Loucy (cell line): ENCODE data around the gene TUBGCP3.

Experiments
- H2AFZ ChIP-seq: fragments of 200-600 bp; sonication (generic); 2 replicates; pipeline ENCODE4 v1.6.0; 2016; ENCODE audit warnings: antibody characterized with exemption, mild to moderate bottlenecking, low read length, moderate library complexity
- H3F3A ChIP-seq: fragments of 200-600 bp; 2 replicates; pipeline ENCODE4 v1.6.0; 2016; ENCODE audit warnings: antibody characterized with exemption, low read depth, mild to moderate bottlenecking
- H3K27me3 ChIP-seq: fragments of 200-600 bp; sonication (generic); 2 replicates; pipeline ENCODE4 v1.6.1; 2014; ENCODE audit warnings: low read length, mild to moderate bottlenecking; ENCODE audit not compliant: insufficient read depth, poor library complexity, severe bottlenecking
- H3K36me3 ChIP-seq: fragments of 200-600 bp; sonication (generic); 2 replicates; pipeline ENCODE4 v1.6.1; 2016; ENCODE audit warnings: low read length; ENCODE audit not compliant: insufficient read depth
- H3K4me1 ChIP-seq: fragments of 200-600 bp; sonication (generic); 2 replicates; pipeline ENCODE4 v1.5.1; 2014; ENCODE audit warnings: low read length, mild to moderate bottlenecking; ENCODE audit not compliant: insufficient read depth, poor library complexity, severe bottlenecking
- H3K4me2 ChIP-seq: fragments of 200-600 bp; sonication (generic); 2 replicates; pipeline ENCODE4 v1.6.0; 2014; ENCODE audit warnings: antibody characterized with exemption, low read length, low read depth, mild to moderate bottlenecking; ENCODE audit not compliant: poor library complexity, severe bottlenecking
- H3K4me3 ChIP-seq: fragments of 200-600 bp; sonication (generic); 2 replicates; pipeline ENCODE4 v1.5.1; 2014; ENCODE audit warnings: low read length, mild to moderate bottlenecking, mixed read lengths; ENCODE audit not compliant: poor library complexity, severe bottlenecking
- H3K79me2 ChIP-seq: fragments of 200-600 bp; sonication (generic); 2 replicates; pipeline ENCODE4 v1.6.1; 2014; ENCODE audit warnings: low read length; ENCODE audit not compliant: insufficient read depth
- H3K9ac ChIP-seq: fragments of 200-600 bp; sonication (generic); 2 replicates; pipeline ENCODE4 v1.6.0; 2014; ENCODE audit warnings: mild to moderate bottlenecking, low read depth, low read length, moderate library complexity; ENCODE audit not compliant: poor library complexity, severe bottlenecking
- H3K9me2 ChIP-seq: fragments of 200-600 bp; sonication (generic); replicated peaks from 2 replicates; pipeline ENCODE4 v1.6.1; 2016; ENCODE audit warnings: low read depth, low read length, mixed read lengths
- H3K9me3 ChIP-seq: fragments of 200-600 bp; sonication (generic); 2 replicates; pipeline ENCODE4 v1.6.1; 2014; ENCODE audit warnings: mild to moderate bottlenecking, antibody characterized with exemption, low read length, low read depth; ENCODE audit not compliant: insufficient read depth
- H4K20me1 ChIP-seq: fragments of 200-600 bp; sonication (generic); 2 replicates; pipeline ENCODE4 v1.6.0; 2014; ENCODE audit warnings: antibody characterized with exemption, low read length, mild to moderate bottlenecking; ENCODE audit not compliant: insufficient read depth, poor library complexity, severe bottlenecking
- EZH2phosphoT487 ChIP-seq: fragments of 200-600 bp; IDR thresholded peaks from 2 replicates; pipeline ENCODE4 v1.6.1; 2018; ENCODE audit warnings: antibody characterized with exemption, mild to moderate bottlenecking, moderate library complexity, borderline replicate concordance
- TF ChIP-seq, protein P1 (sequence below): fragments of 200-600 bp; sonication (generic); conservative IDR thresholded peaks from 2 replicates; pipeline ENCODE4 v1.5.1; 2014; ENCODE audit warnings: mild to moderate bottlenecking, antibody characterized with exemption, low read length

TUBGCP3 gene

DNA sequence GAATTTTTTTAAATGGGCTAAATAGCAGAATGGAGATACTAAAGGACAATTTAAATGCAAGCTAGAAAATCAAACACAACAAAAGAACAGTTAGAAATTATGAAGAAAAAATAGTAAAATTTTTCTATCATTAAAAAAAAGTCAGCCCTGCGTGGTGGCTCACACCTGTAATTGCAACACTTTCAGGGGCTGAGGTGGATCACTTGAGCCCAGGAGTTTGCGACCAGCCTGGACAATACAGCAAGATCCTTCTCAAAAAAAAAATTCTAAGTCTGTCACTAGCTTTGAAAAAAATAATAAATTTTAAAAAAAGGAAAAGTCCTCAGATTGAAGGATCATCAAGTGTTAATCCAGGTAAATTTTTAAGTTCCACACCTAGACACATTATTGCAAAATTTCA lies 7.7 kb downstream of the TUBGCP3 start:
- H3K27me3 ChIP-seq: no peaks in the 10 kb centered on the region
- H3K36me3 ChIP-seq: no peaks in the 10 kb centered on the region
- no peak overlapping the region for H3K4me3 ChIP-seq
- H3K9me2 ChIP-seq: no peaks in the 10 kb centered on the region
- H3K9me3 ChIP-seq: no peaks in the 10 kb centered on the region
- no peak overlapping the region for H3K9ac ChIP-seq
- H2AFZ ChIP-seq: no peak overlapping the region
- H3K4me2 ChIP-seq: peak overlapping the region; percentile 10
- H4K20me1 ChIP-seq: peaks cover 91% of the 10 kb centered on the region
- H3K4me1 ChIP-seq: peaks cover 40% of the 10 kb centered on the region
- TF ChIP-seq EZH2phosphoT487: no peak
- TF ChIP-seq, protein P1, sequence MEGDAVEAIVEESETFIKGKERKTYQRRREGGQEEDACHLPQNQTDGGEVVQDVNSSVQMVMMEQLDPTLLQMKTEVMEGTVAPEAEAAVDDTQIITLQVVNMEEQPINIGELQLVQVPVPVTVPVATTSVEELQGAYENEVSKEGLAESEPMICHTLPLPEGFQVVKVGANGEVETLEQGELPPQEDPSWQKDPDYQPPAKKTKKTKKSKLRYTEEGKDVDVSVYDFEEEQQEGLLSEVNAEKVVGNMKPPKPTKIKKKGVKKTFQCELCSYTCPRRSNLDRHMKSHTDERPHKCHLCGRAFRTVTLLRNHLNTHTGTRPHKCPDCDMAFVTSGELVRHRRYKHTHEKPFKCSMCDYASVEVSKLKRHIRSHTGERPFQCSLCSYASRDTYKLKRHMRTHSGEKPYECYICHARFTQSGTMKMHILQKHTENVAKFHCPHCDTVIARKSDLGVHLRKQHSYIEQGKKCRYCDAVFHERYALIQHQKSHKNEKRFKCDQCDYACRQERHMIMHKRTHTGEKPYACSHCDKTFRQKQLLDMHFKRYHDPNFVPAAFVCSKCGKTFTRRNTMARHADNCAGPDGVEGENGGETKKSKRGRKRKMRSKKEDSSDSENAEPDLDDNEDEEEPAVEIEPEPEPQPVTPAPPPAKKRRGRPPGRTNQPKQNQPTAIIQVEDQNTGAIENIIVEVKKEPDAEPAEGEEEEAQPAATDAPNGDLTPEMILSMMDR: no peak
- peaks cover 99% of the 10 kb centered on the region for H3K79me2 ChIP-seq
- H3F3A ChIP-seq: no peaks in the 10 kb centered on the region

DNA sequence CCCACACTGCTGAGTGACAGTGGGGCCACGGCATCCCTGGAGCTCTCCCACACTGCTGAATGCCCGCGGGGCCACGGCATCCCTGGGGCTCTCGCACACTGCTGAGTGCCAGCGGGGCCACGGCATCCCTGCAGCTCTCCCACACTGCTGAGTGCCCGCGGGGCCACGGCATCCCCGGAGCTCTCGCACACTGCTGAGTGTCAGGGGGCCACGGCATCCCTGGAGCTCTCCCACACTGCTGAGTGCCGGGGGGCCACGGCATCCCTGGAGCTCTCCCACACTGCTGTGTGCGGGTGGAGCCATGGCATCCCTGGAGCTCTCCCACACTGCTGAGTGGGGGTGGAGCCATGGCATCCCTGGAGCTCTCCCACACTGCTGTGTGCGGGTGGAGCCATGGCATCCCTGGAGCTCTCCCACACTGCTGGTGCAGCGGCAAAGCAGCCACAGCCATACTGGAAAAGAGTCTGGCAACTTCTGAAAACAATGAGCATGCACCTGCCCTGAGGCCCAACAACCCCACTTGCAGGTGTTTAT lies 8.6 kb downstream of the TUBGCP3 start:
- Histone ChIP-seq H3F3A (no peaks in the 10 kb centered on the region), H3K36me3 (no peaks in the 10 kb centered on the region), H3K9me3 (no peaks in the 10 kb centered on the region), H3K27me3 (no peaks in the 10 kb centered on the region), H3K4me2 (no peak overlapping the region), H3K4me1 (peaks cover 39% of the 10 kb centered on the region), H3K4me3 (no peak overlapping the region), H3K9ac (no peak overlapping the region), H3K79me2 (peaks cover 99% of the 10 kb centered on the region), H2AFZ (no peak overlapping the region), H4K20me1 (peaks cover 91% of the 10 kb centered on the region), H3K9me2 (no peaks in the 10 kb centered on the region)
- TF ChIP-seq, protein P1: no peak
- TF ChIP-seq EZH2phosphoT487: no peak

DNA sequence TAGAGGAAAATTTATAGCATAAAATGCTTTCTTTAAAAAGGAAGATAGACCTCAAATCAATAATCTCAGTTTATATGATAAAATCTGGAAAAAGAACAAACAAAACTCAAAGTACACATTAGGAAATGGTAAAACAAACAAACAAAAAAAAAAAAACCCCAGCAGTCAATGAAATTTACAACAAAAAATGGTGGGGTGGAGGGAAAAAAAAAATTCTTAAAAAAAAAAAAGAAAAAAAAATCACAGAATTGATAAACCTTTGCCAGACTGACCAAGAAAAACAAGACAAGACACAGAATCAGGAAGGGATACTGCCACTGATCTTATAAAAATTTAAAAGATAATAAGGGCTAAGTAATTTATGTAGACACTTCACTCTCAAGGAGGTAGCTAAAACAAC lies 11.2 kb downstream of the TUBGCP3 start:
- no peaks in the 10 kb centered on the region for H3K9me3 ChIP-seq
- peaks cover 99% of the 10 kb centered on the region for H3K79me2 ChIP-seq
- no peak for TF ChIP-seq EZH2phosphoT487
- TF ChIP-seq, protein P1: no peak
- no peaks in the 10 kb centered on the region for H3K36me3 ChIP-seq
- H3K4me1 ChIP-seq: peaks cover 16% of the 10 kb centered on the region
- H3K9me2 ChIP-seq: no peaks in the 10 kb centered on the region
- H3K4me2 ChIP-seq: no peak overlapping the region
- no peaks in the 10 kb centered on the region for H3F3A ChIP-seq
- H4K20me1 ChIP-seq: peaks cover 85% of the 10 kb centered on the region
- H2AFZ ChIP-seq: no peak overlapping the region
- no peak overlapping the region for H3K9ac ChIP-seq
- H3K27me3 ChIP-seq: no peaks in the 10 kb centered on the region
- H3K4me3 ChIP-seq: no peak overlapping the region
